Endothelial cell of umbilical vein (primary cell): Measurements from ENCODE around the gene WASF2. TPM values are rescaled to one million over a fixed set of nuclear protein-coding genes. Genes with fewer than 3 reads are reported as not detected.

Source experiments
- BruUV-seq: library from RNA; stranded (reverse); fragments of 400-500 nt; replicated peaks from 2 replicates; lab custom pipeline; 2021; lab: Mats Ljungman, UMichigan
- CTCF ChIA-PET: fragments of 300-600, 350-600 bp; sonication (Branson Sonifier 250); formaldehyde crosslinking; loops from one replicate; lab custom pipeline; 2021; ENCODE audit warnings: antibody characterized with exemption, inconsistent platforms; lab: Charles Lee
- POLR2A ChIA-PET: fragments of 300-600, 350-600 bp; sonication (Branson Sonifier 250); formaldehyde crosslinking; loops from one replicate; lab custom pipeline; 2021; ENCODE audit warnings: antibody characterized with exemption, inconsistent platforms; lab: Charles Lee
- DNase-seq: peaks from one replicate; pipeline ENCODE4 v3.0.0-alpha.2; 2011; ENCODE audit warnings: low read depth, low spot score
- FAIRE-seq: peaks from 2 replicates; lab custom pipeline; 2011; peaks lifted over from hg19 to GRCh38; lab: Jason Lieb, UNC
- H2AFZ ChIP-seq: 2 replicates; pipeline ENCODE4 v1.6.0; 2012; ENCODE audit warnings: low read depth, low read length, control low read depth, inconsistent platforms
- H3K27ac ChIP-seq: 2 replicates; pipeline ENCODE4 v1.5.1; 2011; ENCODE audit warnings: low read depth, mild to moderate bottlenecking, control low read depth, low read length, moderate library complexity; ENCODE audit not compliant: insufficient read depth
- H3K27me3 ChIP-seq, 2 experiments: 2 replicates each; pipeline versions ENCODE4 v1.6.0 to v1.6.1; 2011; ENCODE audit warnings: low read length in 2 of 2, mixed read lengths in 1 of 2; ENCODE audit not compliant: control insufficient read depth in 2 of 2, insufficient read depth in 2 of 2
- H3K36me3 ChIP-seq, 2 experiments: 2 replicates in 1 of 2; 3 replicates in 1 of 2; pipeline ENCODE4 v1.5.1; 2011; ENCODE audit warnings: low read length in 2 of 2, mild to moderate bottlenecking in 1 of 2, moderate library complexity in 1 of 2; ENCODE audit not compliant: control insufficient read depth in 2 of 2, insufficient read depth in 2 of 2; ENCODE audit errors: extremely low read depth in 1 of 2
- H3K4me1 ChIP-seq: 3 replicates; pipeline ENCODE4 v1.5.1; 2011; ENCODE audit warnings: mild to moderate bottlenecking, low read length; ENCODE audit not compliant: control insufficient read depth, insufficient read depth; ENCODE audit errors: extremely low read depth
- H3K4me2 ChIP-seq: 2 replicates; pipeline ENCODE4 v1.6.1; 2011; ENCODE audit warnings: low read length, control low read depth, mixed read lengths; ENCODE audit not compliant: insufficient read depth
- H3K4me3 ChIP-seq, 3 experiments: fragments of 200-600 bp in 1 of 3; sonication (generic), shearing (Covaris generic) in 1 of 3; replicated peaks in 1 of 3; 2 replicates each; pipeline ENCODE4 v1.5.1; 2011 to 2016; ENCODE audit warnings: control low read depth in 3 of 3, low read length in 3 of 3, mild to moderate bottlenecking in 2 of 3, inconsistent platforms in 1 of 3, low read depth in 1 of 3, moderate library complexity in 1 of 3; ENCODE audit not compliant: insufficient read depth in 1 of 3
- H3K79me2 ChIP-seq: 2 replicates; pipeline ENCODE4 v1.6.0; 2012; ENCODE audit warnings: low read length, inconsistent platforms; ENCODE audit not compliant: control insufficient read depth, insufficient read depth
- H3K9ac ChIP-seq: replicated peaks from 2 replicates; pipeline ENCODE3; 2011; ENCODE audit warnings: low read length, control low read depth; ENCODE audit not compliant: insufficient read depth; ENCODE audit errors: extremely low read depth
- H3K9me1 ChIP-seq: replicated peaks from 3 replicates; pipeline ENCODE4 v1.6.0; 2011; ENCODE audit warnings: mild to moderate bottlenecking, low read length; ENCODE audit not compliant: control insufficient read depth, insufficient read depth; ENCODE audit errors: extremely low read depth
- H3K9me3 ChIP-seq: replicated peaks from 2 replicates; pipeline ENCODE4 v1.5.1; 2012; ENCODE audit warnings: low read length, inconsistent platforms; ENCODE audit not compliant: control insufficient read depth, insufficient read depth
- H4K20me1 ChIP-seq: replicated peaks from 2 replicates; pipeline ENCODE3; 2011; ENCODE audit warnings: mild to moderate bottlenecking, low read length; ENCODE audit not compliant: control insufficient read depth, insufficient read depth; ENCODE audit errors: extremely low read depth
- FOS ChIP-seq: IDR thresholded peaks from 2 replicates; pipeline ENCODE4 v1.6.1; 2011; ENCODE audit warnings: mild to moderate bottlenecking, low read length, moderate library complexity, borderline replicate concordance; ENCODE audit not compliant: insufficient read depth
- GATA2 ChIP-seq: IDR thresholded peaks from 2 replicates; pipeline ENCODE4 v1.7.0; 2011; ENCODE audit warnings: low read depth, mild to moderate bottlenecking, moderate library complexity, mixed read lengths, low read length; ENCODE audit not compliant: insufficient read length, insufficient read depth
- MAX ChIP-seq: IDR thresholded peaks from 2 replicates; pipeline ENCODE4 v1.6.1; 2011; ENCODE audit not compliant: insufficient read depth, insufficient read length
- MYC ChIP-seq: IDR thresholded peaks from one replicate; pipeline ENCODE4 v1.6.1; 2011; ENCODE audit warnings: mild to moderate bottlenecking, low read depth, low read length
- POLR2AphosphoS5 ChIP-seq: IDR thresholded peaks from 2 replicates; pipeline ENCODE4 v1.6.1; 2012; ENCODE audit warnings: low read depth, mild to moderate bottlenecking, control low read depth, low read length, moderate library complexity; ENCODE audit not compliant: insufficient read depth
- dilution Hi-C: fragments of 300-500 bp; cut with MboI; formaldehyde crosslinking; loops from one replicate; pipeline ENCODE4 v1.15.0; 2019; ENCODE audit warnings: low sequenced_read_pairs; ENCODE audit not compliant: extremely low pct_ligation_motif_present
- intact Hi-C: fragments of 100-400 bp; cut with micrococcal nuclease; formaldehyde crosslinking; loops from one replicate; pipeline ENCODE4 v1.10.0; 2022
- polyA plus RNA-seq, 4 experiments: library from polyadenylated mRNA; depleted of rRNA in 3 of 4; stranded (reverse) in 3 of 4; unstranded in 1 of 4; fragments of >200 nt; gene quantifications; 2 replicates each; pipeline versions ENCODE4 v1.2.1 to v1.2.3, GENCODE V29; 2011 to 2012; ENCODE audit warnings: missing spikeins in 1 of 4
- total RNA-seq: library from RNA; stranded (reverse); gene quantifications from 2 replicates; pipeline ENCODE4 v1.2.3, GENCODE V29; 2021
- TF ChIP-seq, protein P1 (sequence below), 2 donors: IDR thresholded peaks; 1 replicate in 1 of 2; 2 replicates in 1 of 2; pipeline ENCODE4 v1.5.1; 2011; ENCODE audit warnings: low read length in 2 of 2, mild to moderate bottlenecking in 2 of 2, moderate library complexity in 2 of 2, control low read depth in 1 of 2, inconsistent platforms in 1 of 2, low read depth in 1 of 2; ENCODE audit not compliant: insufficient read depth in 1 of 2; ENCODE audit errors: extremely low read depth in 1 of 2

Gene WASF2
- total and polyA plus RNA-seq, 2 donors (not counting 3 experiments of a cell fraction or from before 2014, with no cell fraction given): 76.9 to 172 TPM

GRCh38 chr1:27356619-27357280, 133.2 kb downstream of the WASF2 start:
- no peak overlapping the region for H3K4me3 ChIP-seq
- dilution Hi-C loops (no loop called here), intact Hi-C loops (loop anchor here (1.0 kb wide), 4 partner anchors 9 to 250 kb away; no protein-coding TSS in a partner anchor)
- TF ChIP-seq POLR2AphosphoS5 (no peak), MYC (no peak), FOS (no peak), MAX (no peak), GATA2 (no peak)
- TF ChIP-seq, protein P1, sequence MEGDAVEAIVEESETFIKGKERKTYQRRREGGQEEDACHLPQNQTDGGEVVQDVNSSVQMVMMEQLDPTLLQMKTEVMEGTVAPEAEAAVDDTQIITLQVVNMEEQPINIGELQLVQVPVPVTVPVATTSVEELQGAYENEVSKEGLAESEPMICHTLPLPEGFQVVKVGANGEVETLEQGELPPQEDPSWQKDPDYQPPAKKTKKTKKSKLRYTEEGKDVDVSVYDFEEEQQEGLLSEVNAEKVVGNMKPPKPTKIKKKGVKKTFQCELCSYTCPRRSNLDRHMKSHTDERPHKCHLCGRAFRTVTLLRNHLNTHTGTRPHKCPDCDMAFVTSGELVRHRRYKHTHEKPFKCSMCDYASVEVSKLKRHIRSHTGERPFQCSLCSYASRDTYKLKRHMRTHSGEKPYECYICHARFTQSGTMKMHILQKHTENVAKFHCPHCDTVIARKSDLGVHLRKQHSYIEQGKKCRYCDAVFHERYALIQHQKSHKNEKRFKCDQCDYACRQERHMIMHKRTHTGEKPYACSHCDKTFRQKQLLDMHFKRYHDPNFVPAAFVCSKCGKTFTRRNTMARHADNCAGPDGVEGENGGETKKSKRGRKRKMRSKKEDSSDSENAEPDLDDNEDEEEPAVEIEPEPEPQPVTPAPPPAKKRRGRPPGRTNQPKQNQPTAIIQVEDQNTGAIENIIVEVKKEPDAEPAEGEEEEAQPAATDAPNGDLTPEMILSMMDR (IDR thresholded peaks at IDR 0.05; ENCODE audit: extremely low read depth in 1 of 2, insufficient read depth in 1 of 2, low read depth in 1 of 2, low read length in 2 of 2): no peak
- peaks cover 0 to 2% of the 10 kb centered on the region in 2 experiments for H3K36me3 ChIP-seq
- no peak overlapping the region for H3K4me2 ChIP-seq
- H3K27me3 ChIP-seq: no peaks in the 10 kb centered on the region
- POLR2A ChIA-PET: no interaction called here
- CTCF ChIA-PET: interaction anchor here (0.8 to 5.5 kb wide), 19 partner anchors 7 to 306 kb away, joined by 3 to 54 read pairs (median 8); partner anchors contain the start of genes CD164L2, GPR3, MAP3K6 and SYTL1
- BruUV-seq: no TSS peak
- no peaks in the 10 kb centered on the region for H3K4me1 ChIP-seq
- no peaks in the 10 kb centered on the region for H4K20me1 ChIP-seq
- H3K9me1 ChIP-seq: no peaks in the 10 kb centered on the region
- DNase-seq (no peak), FAIRE-seq (no peak)
- no peak overlapping the region for H2AFZ ChIP-seq
- no peak overlapping the region for H3K27ac ChIP-seq
- no peak overlapping the region for H3K9ac ChIP-seq
- H3K79me2 ChIP-seq: no peaks in the 10 kb centered on the region
- no peaks in the 10 kb centered on the region for H3K9me3 ChIP-seq
